Lung (tissue), 12 donors: Measurements from ENCODE around the gene BBX. TPM values are rescaled to one million over a fixed set of nuclear protein-coding genes. Genes with fewer than 3 reads are reported as not detected.

ENCODE experiments used
- ATAC-seq: fragments of 200-7000 bp; cut with Tn5 transposase; one replicate; pipeline ENCODE4 v1.9.1; 2020; ENCODE audit warnings: moderate number of reproducible peaks; ENCODE audit not compliant: insufficient read depth, low FRiP score
- DNase-seq, 3 donors: peaks; one replicate each; pipeline ENCODE4 v3.0.0-alpha.2; 2013 to 2017
- H3K27ac ChIP-seq, 2 donors: one replicate each; pipeline ENCODE4 v1.5.1; 2013; ENCODE audit warnings: mild to moderate bottlenecking in 2 of 2, moderate library complexity in 2 of 2, control low read depth in 1 of 2, inconsistent platforms in 1 of 2, low read depth in 1 of 2, low read length in 1 of 2
- H3K27me3 ChIP-seq, 3 donors: one replicate each; pipeline ENCODE4 v1.5.1; 2013; ENCODE audit warnings: low read length in 2 of 3; ENCODE audit not compliant: control insufficient read depth in 3 of 3, insufficient read depth in 3 of 3
- H3K36me3 ChIP-seq, 4 donors: one replicate each; pipeline ENCODE4 v1.5.1; 2013; ENCODE audit warnings: low read length in 4 of 4, mild to moderate bottlenecking in 1 of 4, moderate library complexity in 1 of 4; ENCODE audit not compliant: control insufficient read depth in 4 of 4, insufficient read depth in 4 of 4
- H3K4me1 ChIP-seq, 5 donors: one replicate each; pipeline ENCODE4 v1.5.1; 2013; ENCODE audit warnings: low read length in 5 of 5, mild to moderate bottlenecking in 2 of 5, moderate library complexity in 1 of 5; ENCODE audit not compliant: control insufficient read depth in 5 of 5, insufficient read depth in 5 of 5
- H3K4me3 ChIP-seq: one replicate; pipeline ENCODE4 v1.5.1; 2013; ENCODE audit warnings: mild to moderate bottlenecking, control low read depth, moderate library complexity
- H3K9ac ChIP-seq, 2 donors: one replicate each; pipeline ENCODE4 v1.5.1; 2013; ENCODE audit warnings: low read length in 2 of 2, control low read depth in 1 of 2; ENCODE audit not compliant: insufficient read depth in 1 of 2
- H3K9me3 ChIP-seq, 4 donors: one replicate each; pipeline ENCODE4 v1.5.1; 2013; ENCODE audit warnings: low read length in 3 of 4, mild to moderate bottlenecking in 1 of 4, moderate library complexity in 1 of 4; ENCODE audit not compliant: control insufficient read depth in 4 of 4, insufficient read depth in 3 of 4
- CTCF ChIP-seq: IDR thresholded peaks from 2 replicates; pipeline ENCODE4 v1.5.1; 2012; ENCODE audit warnings: mild to moderate bottlenecking; ENCODE audit errors: control extremely low read depth, extremely low read depth
- WGBS, 2 donors: extraction: QIAGEN DNeasy Blood & Tissue Kit; methylation state at CpG; one replicate each; pipeline ENCODE4 v1.1.7; 2013; 5-methylcytosine and 5-hydroxymethylcytosine counted together
- polyA plus RNA-seq, 2 donors: library from polyadenylated mRNA; stranded (reverse); fragments of 200-250 nt; gene quantifications; one replicate each; pipeline ENCODE4 v1.2.1, GENCODE V29; 2013
- total RNA-seq, 2 donors: library from RNA; depleted of rRNA in 1 of 2; stranded (reverse); fragments of >200 nt in 1 of 2; gene quantifications; one replicate each; pipeline ENCODE4 v1.2.1, GENCODE V29; 2014 to 2021
- donor health status: control.
- donor health status: control.
- donor health status: Bipolar disorder and iron deficiency.
- donor health status: healthy.
- donor health status: DM: yes; HTN: yes; CAD: no.

BBX gene
- total and polyA plus RNA-seq, 4 donors, result 6.3 to 93.3 (median 25.1) TPM

DNA sequence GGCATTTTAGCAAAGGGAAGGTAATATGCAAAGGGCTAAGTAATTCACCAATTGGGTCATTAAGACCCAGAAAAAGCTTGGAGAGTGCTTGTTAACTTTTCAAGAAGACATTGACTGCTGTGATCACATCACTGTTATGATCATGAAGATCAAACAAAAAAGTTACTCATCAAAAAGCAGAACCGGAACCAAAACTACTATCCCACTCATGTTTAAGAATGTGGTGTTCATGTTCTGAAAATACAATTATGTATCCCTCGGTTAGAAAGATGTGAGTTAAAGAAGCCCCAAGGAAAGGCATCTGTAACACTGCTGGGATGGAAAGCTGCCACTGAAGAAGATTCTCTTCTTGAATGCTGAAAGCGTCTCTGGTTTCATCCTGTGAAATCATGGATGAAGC is 32.6 kb downstream of the BBX start:
- TF ChIP-seq CTCF, result no peak
- no peak overlapping the region for H3K4me3 ChIP-seq
- H3K4me1 ChIP-seq, result peaks cover 0 to 7% (median 0%) of the 10 kb centered on the region in 5 donors
- WGBS, 2 donors, result 86 to 89% methylated on average over 3 of the region's 3 CpGs
- H3K9ac ChIP-seq, result no peak overlapping the region
- H3K27ac ChIP-seq, result no peak overlapping the region
- no peaks in the 10 kb centered on the region for H3K36me3 ChIP-seq
- no peaks in the 10 kb centered on the region for H3K9me3 ChIP-seq
- DNase-seq, result no peak
- no peak for ATAC-seq
- H3K27me3 ChIP-seq, result no peaks in the 10 kb centered on the region

GRCh38 chr3:107557743-107558142 is 35.0 kb downstream of the BBX start:
- DNase-seq (no peak), ATAC-seq (no peak)
- Histone ChIP-seq H3K9me3 (no peaks in the 10 kb centered on the region), H3K27me3 (no peaks in the 10 kb centered on the region), H3K27ac (no peak overlapping the region), H3K4me3 (no peak overlapping the region), H3K36me3 (no peaks in the 10 kb centered on the region), H3K9ac (no peak overlapping the region), H3K4me1 (peaks cover 0 to 7% (median 0%) of the 10 kb centered on the region in 5 donors)
- WGBS, 2 donors, result 96 to 97% methylated on average over 2 of the region's 2 CpGs
- no peak for TF ChIP-seq CTCF

- no peak for DNase-seq
- no peak overlapping the region for H3K9ac ChIP-seq
- 78 to 87% methylated on average over 1 of the region's 1 CpG for WGBS, 2 donors
- no peak for ATAC-seq
- no peak overlapping the region for H3K27ac ChIP-seq
- H3K4me3 ChIP-seq, result no peak overlapping the region
- H3K27me3 ChIP-seq, result no peaks in the 10 kb centered on the region
- H3K36me3 ChIP-seq, result no peaks in the 10 kb centered on the region
- peaks cover 0 to 7% (median 0%) of the 10 kb centered on the region in 5 donors for H3K4me1 ChIP-seq
- TF ChIP-seq CTCF, result no peak
- H3K9me3 ChIP-seq, result no peaks in the 10 kb centered on the region
Observed at GRCh38 chr3:107560166-107560565, 37.4 kb downstream of the BBX start.

DNA sequence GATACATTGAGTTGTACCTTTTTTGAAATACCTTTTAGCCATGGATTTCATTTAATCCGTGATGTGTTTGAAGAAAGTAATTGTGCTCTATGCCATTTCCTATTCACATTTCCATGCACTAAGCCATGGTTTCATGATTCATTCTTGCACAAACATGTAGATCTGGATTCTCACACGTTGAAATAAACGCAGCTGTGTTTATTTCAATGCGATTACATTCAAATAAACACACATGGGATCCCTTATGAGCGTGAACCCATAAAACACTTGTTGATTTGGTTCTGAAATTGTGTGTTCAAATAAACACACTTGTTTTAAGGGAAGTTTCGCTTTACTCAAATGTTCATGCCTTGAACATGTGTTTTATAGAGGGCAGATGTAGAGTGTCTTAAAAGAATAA is 39.2 kb downstream of the BBX start:
- peak in 2 of 3 donors; percentile 39 to 40 for DNase-seq
- Histone ChIP-seq H3K27ac (no peak overlapping the region), H3K27me3 (no peaks in the 10 kb centered on the region), H3K4me3 (no peak overlapping the region), H3K9ac (no peak overlapping the region), H3K4me1 (peaks cover 0 to 7% (median 0%) of the 10 kb centered on the region in 5 donors), H3K9me3 (no peaks in the 10 kb centered on the region), H3K36me3 (no peaks in the 10 kb centered on the region)
- no peak for TF ChIP-seq CTCF
- no peak for ATAC-seq
- WGBS, 2 donors, result 72 to 73% methylated on average over 6 of the region's 6 CpGs
